ENCODE measurements around the gene AGO1. TPM values are rescaled to one million over a fixed set of nuclear protein-coding genes. Genes with fewer than 3 reads are reported as not detected.
"Not testable (repeated sequence)": the region's sequence is repeated elsewhere in the genome, so short reads cannot be mapped to it uniquely, and the experiment has no call there.

The AGO1 gene
- total RNA-seq, 4 donors from 2014 or later: 4.1 to 32.8 (median 12.0) TPM

GRCh38 chr1:35968396-35968795 is 85.4 kb downstream of the AGO1 start:
- no peak overlapping the region for H3K4me3 ChIP-seq
- H3K9me3 ChIP-seq: no peaks in the 10 kb centered on the region
- intact Hi-C loops (cut with DNase I; ENCODE audit: low total_unique reads): no loop called here
- H3K27ac ChIP-seq: no peak overlapping the region
- DNase-seq: no peak
- no peak for TF ChIP-seq POLR2A (IDR thresholded peaks at IDR 0.05)
- H3K4me1 ChIP-seq: no peaks in the 10 kb centered on the region
- H3K36me3 ChIP-seq: no peaks in the 10 kb centered on the region
- H3K27me3 ChIP-seq: no peaks in the 10 kb centered on the region

- Histone ChIP-seq H3K4me3 (no peak overlapping the region), H3K27me3 (no peaks in the 10 kb centered on the region), H3K9me3 (no peaks in the 10 kb centered on the region), H3K36me3 (no peaks in the 10 kb centered on the region), H3K27ac (no peak overlapping the region), H3K4me1 (no peaks in the 10 kb centered on the region)
- intact Hi-C loops (cut with DNase I; ENCODE audit: low total_unique reads): no loop called here
- DNase-seq: no peak
- no peak for TF ChIP-seq POLR2A (IDR thresholded peaks at IDR 0.05)
- TF ChIP-seq, protein P1, sequence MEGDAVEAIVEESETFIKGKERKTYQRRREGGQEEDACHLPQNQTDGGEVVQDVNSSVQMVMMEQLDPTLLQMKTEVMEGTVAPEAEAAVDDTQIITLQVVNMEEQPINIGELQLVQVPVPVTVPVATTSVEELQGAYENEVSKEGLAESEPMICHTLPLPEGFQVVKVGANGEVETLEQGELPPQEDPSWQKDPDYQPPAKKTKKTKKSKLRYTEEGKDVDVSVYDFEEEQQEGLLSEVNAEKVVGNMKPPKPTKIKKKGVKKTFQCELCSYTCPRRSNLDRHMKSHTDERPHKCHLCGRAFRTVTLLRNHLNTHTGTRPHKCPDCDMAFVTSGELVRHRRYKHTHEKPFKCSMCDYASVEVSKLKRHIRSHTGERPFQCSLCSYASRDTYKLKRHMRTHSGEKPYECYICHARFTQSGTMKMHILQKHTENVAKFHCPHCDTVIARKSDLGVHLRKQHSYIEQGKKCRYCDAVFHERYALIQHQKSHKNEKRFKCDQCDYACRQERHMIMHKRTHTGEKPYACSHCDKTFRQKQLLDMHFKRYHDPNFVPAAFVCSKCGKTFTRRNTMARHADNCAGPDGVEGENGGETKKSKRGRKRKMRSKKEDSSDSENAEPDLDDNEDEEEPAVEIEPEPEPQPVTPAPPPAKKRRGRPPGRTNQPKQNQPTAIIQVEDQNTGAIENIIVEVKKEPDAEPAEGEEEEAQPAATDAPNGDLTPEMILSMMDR (IDR thresholded peaks at IDR 0.05): no peak
These were observed 88.6 kb downstream of the AGO1 start for GRCh38 chr1:35971601-35972000.

DNA sequence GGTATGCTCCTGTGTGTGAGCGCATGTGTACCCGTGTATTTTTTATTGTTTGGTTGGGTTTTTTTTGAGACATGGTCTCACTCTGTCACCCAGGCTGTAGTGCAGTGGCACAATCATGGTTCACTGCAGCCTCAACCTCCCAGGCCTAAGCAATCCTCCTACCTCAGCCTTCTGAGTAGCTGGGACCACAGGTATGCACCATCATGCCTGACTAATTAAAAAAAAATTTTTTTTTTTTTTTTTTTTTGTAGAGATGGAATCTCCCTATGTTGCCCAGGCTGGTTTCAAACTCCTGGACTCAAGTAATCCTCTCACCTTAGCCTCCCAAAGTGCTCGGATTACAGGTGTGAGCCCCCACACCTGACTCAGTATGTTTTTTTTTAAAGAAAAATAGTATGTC is 89.6 kb downstream of the AGO1 start:
- H3K27ac ChIP-seq; H3K9me3 ChIP-seq; H3K4me3 ChIP-seq; DNase-seq; intact Hi-C loops (cut with DNase I; ENCODE audit: low total_unique reads); H3K4me1 ChIP-seq; H3K27me3 ChIP-seq; H3K36me3 ChIP-seq: not testable (repeated sequence)

DNA sequence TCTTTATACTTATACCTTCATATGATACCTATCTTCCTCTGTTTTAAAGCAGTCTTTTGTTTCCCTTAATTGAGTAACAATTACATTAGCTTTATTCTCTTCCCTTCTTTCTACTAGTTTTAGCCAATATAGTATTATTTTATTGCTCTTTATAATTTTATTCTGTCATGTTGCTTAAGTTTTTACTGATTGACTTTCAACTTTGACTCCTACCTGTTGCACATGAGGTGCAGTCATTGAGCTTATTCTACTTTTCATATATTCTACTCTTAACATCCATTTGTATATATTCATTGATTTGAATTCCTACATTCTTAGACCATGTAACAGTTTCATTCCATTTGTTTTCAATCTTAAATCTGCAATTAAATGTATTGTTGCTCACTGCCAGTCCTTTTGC is 97.1 kb downstream of the AGO1 start:
- Histone ChIP-seq H3K4me1 (no peaks in the 10 kb centered on the region), H3K9me3 (no peaks in the 10 kb centered on the region), H3K4me3 (no peak overlapping the region), H3K36me3 (no peaks in the 10 kb centered on the region), H3K27me3 (no peaks in the 10 kb centered on the region), H3K27ac (no peak overlapping the region)
- TF ChIP-seq, protein P1 (IDR thresholded peaks at IDR 0.05): no peak
- TF ChIP-seq POLR2A (IDR thresholded peaks at IDR 0.05): no peak
- DNase-seq: no peak
- intact Hi-C loops (cut with DNase I; ENCODE audit: low total_unique reads): no loop called here

Other genes starting within 250 kb of the AGO1 start
- 10 to 100 TPM in 3 of 4 donors, 1 to 10 TPM in 1; 4.9 to 40.2 (median 27.2) TPM for gene PSMB2, start 241.7 kb upstream of the AGO1 start, total RNA-seq
- 10 to 100 TPM in 3 of 4 donors, 1 to 10 TPM in 1; 9.1 to 21.8 (median 18.4) TPM for gene C1orf216, start 164.3 kb upstream of the AGO1 start, total RNA-seq
- gene CLSPN, start 113.2 kb upstream of the AGO1 start, total RNA-seq: 10 to 100 TPM in 1 of 4 donors, not detected in 3; 14.0 TPM
- 10 to 100 TPM; 10.8 to 23.6 (median 17.7) TPM for gene AGO4, start 75.2 kb upstream of the AGO1 start, total RNA-seq
- 10 to 100 TPM; 21.2 to 47.8 (median 36.0) TPM for gene AGO3, start 47.9 kb downstream of the AGO1 start, total RNA-seq
- gene TEKT2, start 200.9 kb downstream of the AGO1 start, total RNA-seq: 1 to 10 TPM in 2 of 4 donors, under 1 TPM in 1, not detected in 1; 0.77 to 7.5 (median 1.2) TPM
- 10 to 100 TPM in 3 of 4 donors, 1 to 10 TPM in 1; 9.2 to 23.7 (median 17.2) TPM for gene ADPRS, start 205.7 kb downstream of the AGO1 start, total RNA-seq
- 10 to 100 TPM in 1 of 4 donors, 1 to 10 TPM in 3; 1.2 to 16.6 (median 5.8) TPM for gene COL8A2, start 242.0 kb downstream of the AGO1 start, total RNA-seq